Thyroid gland (tissue), 4 donors: ENCODE results near the gene CSTB.

Source experiments
- POLR2A ChIP-seq, 2 donors: fragments of 450-650 bp; IDR thresholded peaks; one replicate each; pipeline ENCODE4 v1.6.1; 2017; ENCODE audit warnings: antibody characterized with exemption in 2 of 2, mild to moderate bottlenecking in 2 of 2, moderate library complexity in 1 of 2
- TF ChIP-seq, protein P1 (sequence below), 6 experiments: fragments of 200-600 bp in 3 of 6; fragments of 450-650 bp in 3 of 6; sonication (generic) in 3 of 6; IDR thresholded peaks; one replicate each; pipeline ENCODE4 v1.5.1; 2016 to 2019; ENCODE audit warnings: antibody characterized with exemption in 6 of 6, mild to moderate bottlenecking in 2 of 6, inconsistent platforms in 1 of 6, moderate library complexity in 1 of 6

DNA sequence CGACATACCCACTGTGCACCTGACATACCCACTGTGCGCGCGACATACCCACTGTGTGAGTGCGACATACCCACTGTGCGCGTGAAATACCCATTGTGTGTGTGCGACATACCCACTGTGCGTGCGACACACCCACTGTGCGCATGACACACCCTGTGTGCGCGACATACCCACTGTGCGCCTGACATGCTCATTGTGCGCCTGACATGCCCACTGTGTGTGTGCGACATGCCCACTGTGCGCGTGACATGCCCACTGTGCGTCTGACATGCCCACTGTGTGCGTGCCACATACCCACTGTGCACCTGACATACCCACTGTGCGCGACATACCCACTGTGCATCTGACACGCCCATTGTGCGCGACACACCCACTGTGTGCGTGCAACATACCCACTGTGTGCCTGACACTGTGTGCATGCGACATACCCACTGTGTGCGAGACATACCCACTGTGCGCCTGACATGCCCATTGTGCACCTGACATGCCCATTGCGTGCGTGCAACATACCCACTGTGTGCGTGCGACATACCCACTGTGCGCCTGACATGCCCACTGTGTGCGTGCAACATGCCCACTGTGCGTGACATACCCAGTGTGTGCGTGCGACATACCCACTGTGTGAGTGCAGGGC, 10.8 kb upstream of the CSTB start:
- TF ChIP-seq, protein P1, sequence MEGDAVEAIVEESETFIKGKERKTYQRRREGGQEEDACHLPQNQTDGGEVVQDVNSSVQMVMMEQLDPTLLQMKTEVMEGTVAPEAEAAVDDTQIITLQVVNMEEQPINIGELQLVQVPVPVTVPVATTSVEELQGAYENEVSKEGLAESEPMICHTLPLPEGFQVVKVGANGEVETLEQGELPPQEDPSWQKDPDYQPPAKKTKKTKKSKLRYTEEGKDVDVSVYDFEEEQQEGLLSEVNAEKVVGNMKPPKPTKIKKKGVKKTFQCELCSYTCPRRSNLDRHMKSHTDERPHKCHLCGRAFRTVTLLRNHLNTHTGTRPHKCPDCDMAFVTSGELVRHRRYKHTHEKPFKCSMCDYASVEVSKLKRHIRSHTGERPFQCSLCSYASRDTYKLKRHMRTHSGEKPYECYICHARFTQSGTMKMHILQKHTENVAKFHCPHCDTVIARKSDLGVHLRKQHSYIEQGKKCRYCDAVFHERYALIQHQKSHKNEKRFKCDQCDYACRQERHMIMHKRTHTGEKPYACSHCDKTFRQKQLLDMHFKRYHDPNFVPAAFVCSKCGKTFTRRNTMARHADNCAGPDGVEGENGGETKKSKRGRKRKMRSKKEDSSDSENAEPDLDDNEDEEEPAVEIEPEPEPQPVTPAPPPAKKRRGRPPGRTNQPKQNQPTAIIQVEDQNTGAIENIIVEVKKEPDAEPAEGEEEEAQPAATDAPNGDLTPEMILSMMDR (IDR thresholded peaks at IDR 0.05): no peak
- no peak for TF ChIP-seq POLR2A (IDR thresholded peaks at IDR 0.05)
